Left ventricle myocardium superior (tissue), 1 donor: ENCODE data around the gene AMER1. TPM values are rescaled to one million over a fixed set of nuclear protein-coding genes. Genes with fewer than 3 reads are reported as not detected.

Source experiments
- ATAC-seq: fragments of 200-7000 bp; cut with Tn5 transposase; one replicate; pipeline ENCODE4 v1.9.1; 2020; ENCODE audit warnings: mild to moderate bottlenecking, moderate library complexity
- DNase-seq: peaks from one replicate; pipeline ENCODE4 v3.0.0-alpha.2; 2020
- intact Hi-C: fragments of 100-400 bp; cut with micrococcal nuclease; formaldehyde crosslinking; loops from one replicate; pipeline ENCODE4 v1.11.0; 2022
- total RNA-seq: library from RNA; stranded (reverse); fragmentation: NEBNext Ultra II Directional; extraction: Animal tissue kit (Norgen Biotek cat#: 25700); gene quantifications from one replicate; pipeline ENCODE4 v1.2.1, GENCODE V29; 2021
- donor health status: DM: no; HTN: yes; CAD: no; lungs with severe emphysema.

AMER1 gene
- total RNA-seq, 1 donor from 2014 or later: 4.4 TPM

DNA sequence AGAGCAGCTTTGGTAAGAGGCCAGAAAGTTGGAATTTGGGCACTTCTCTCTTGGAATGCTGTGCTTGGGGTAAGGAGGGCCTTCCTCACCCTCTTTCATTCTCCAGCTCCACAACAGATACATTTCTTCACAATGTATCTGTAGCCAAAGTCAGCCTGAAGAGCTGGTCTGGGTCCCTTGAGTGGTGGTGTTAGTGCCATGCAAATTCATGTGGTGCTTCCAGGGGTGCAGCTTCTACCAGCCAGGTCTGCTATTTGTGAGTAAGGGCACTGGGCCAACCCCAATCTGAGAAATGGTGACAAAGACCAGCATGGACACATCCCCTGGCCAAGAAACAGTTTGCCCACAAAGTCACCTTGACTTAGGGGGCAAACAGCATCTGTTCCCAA is 17.8 kb downstream of the AMER1 start:
- intact Hi-C loops: no loop called here
- peak; percentile 35 for ATAC-seq
- no peak for DNase-seq

DNA sequence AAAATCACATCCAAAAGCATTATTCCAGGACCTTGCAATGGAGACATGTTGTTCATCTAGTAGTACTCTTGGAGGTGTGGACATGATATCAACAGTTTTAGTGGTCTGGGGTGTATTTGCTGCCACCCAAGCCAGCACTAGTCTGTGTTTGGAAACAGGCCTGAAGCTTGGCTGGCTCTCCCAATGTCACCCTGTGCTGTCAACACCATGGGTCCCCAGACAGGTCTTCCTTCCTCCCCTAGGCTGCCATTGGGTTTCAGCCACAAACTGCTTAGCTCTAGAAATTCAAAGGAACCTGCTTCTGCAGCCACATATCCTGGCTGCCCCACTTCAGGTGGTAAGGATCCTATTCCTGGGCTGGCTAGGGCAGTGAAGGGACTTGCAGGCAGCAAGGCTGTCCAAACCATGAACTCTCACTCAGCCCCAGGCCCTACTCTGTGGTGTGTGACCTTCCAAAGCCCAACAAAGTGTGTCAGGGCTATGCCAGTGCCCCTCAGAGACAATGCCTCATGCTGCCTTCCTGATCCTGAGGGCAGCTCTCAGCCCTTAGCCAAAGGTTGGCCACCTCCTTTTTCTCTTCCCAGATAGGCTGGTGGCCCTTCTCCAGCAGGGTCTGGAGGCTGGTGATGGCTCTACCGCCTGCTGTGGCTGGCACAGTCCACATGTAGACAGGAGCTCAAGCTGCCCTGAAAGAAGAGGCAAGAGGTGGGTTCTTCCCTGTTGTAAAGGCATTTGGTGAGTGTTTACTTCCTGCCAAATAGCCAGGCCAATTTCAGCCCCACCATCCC is 18.3 kb downstream of the AMER1 start:
- DNase-seq (peak; percentile 58), ATAC-seq (peak; percentile 98)
- intact Hi-C loops: no loop called here

DNA sequence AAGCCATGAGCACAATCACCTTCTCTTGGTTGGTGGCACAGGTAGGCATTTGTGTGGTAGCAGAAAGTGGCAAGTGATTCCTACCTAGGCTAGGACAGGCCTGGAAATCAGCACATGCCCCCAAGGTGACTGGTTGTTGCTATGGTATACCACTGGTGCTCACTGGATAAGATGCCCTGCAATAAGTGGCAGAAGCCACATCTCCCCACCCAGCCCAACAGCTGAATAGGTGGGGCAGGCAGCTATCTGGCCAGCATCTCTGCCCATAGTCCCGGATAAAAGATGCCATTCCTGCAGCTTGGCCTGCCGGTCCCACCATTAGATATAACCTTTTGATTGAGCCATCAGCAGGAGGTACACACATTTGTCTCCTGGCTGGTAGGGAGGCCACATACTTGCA is 21.1 kb downstream of the AMER1 start:
- ATAC-seq: no peak
- intact Hi-C loops: no loop called here
- no peak for DNase-seq

DNA sequence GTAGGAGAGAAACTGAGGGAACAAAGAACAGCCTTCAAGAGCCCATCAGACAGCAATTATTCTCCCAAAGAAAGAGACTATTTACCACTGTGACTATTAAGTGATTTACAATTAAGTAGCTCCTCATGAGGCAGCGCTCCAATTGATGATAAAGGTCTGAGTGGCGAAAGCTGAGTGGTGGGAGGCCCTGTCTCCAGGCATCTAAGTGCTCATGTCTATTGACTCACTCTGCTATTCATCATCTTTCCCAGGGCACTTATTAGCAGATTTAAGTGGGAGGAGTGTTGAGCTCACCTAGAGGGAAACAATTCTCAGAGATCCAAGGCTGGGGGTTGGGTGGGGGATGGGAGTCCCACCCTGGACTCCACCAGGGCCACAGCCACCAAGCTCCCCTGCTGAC is 23.3 kb downstream of the AMER1 start:
- intact Hi-C loops: no loop called here
- no peak for DNase-seq
- ATAC-seq: no peak

DNA sequence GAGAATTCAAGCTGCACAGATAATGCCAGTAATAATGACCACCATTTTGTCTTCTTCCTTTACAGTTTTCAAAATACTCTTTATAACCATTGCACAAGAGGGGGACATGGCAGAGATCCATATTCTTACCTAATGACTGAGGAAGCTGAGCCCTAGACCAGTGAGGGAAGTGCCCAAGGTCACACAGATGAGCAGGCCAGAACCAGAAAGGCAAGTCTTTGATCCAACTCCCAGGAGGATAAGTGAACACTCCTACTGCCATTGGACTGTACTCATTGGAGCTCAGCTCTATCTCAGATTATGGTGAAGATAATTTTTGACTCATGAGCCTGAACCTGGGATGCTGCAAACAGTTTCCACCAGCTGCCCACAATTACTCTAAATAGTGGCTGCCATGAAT is 28.6 kb downstream of the AMER1 start:
- ATAC-seq: no peak
- intact Hi-C loops: no loop called here
- no peak for DNase-seq

DNA sequence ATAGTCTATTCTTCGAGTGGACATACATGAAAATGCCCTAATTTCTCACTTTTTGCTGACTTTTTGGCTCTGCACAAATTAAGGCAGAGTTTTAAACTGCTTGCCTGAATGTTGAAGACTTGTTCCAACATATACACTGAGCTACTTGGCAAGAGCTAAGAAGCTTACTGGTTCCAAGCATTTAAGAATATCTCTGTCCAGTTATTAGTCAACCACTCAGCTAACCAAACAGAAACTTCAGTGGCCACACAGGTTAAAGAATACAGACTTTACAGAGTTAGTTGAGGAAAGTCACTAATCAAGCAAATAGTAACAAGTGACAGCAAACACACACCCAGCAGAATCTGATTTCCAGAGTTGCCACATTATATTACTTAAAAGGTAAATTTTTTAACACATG is 35.5 kb downstream of the AMER1 start:
- ATAC-seq: no peak
- intact Hi-C loops: no loop called here
- DNase-seq: no peak

DNA sequence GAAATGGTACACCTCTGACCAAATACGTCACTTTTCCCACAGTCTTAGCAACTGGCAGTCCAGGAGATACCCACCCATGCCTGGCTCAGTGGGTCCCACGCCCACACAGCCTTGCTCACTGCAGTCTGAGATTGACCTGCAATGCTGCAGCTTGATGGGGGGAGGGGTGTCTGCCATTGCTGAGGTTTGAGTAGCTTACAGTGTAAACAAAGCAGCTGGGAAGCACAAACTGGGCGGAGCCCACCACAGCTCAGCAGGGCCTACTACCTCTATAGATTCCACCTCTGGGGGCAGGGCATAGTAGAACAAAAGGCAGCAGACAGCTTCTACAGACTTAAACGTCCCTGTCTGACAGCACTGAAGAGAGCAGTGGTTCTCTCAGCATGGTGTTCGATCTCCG is 52.7 kb downstream of the AMER1 start:
- no peak for ATAC-seq
- intact Hi-C loops: no loop called here
- no peak for DNase-seq

DNA sequence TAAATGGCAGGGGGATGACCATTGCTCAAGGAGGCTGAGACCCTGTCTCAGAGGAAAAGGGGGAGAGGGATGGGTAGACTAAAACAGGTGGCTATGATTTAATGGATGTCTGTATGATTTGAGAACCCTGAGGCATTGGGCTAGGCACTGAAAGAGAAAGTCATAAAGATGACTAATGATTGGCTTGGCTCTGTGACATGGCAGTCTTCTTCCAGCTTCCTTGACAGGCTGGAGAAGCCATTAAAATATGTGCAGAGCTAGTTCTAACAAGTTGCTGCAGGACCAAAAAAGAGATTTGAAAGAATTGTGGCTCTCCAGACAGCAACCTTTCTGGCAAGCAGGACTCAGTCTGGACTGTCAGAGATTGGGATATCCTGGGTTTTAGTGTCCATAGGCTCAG is 53.6 kb downstream of the AMER1 start:
- no peak for ATAC-seq
- intact Hi-C loops: no loop called here
- no peak for DNase-seq

DNA sequence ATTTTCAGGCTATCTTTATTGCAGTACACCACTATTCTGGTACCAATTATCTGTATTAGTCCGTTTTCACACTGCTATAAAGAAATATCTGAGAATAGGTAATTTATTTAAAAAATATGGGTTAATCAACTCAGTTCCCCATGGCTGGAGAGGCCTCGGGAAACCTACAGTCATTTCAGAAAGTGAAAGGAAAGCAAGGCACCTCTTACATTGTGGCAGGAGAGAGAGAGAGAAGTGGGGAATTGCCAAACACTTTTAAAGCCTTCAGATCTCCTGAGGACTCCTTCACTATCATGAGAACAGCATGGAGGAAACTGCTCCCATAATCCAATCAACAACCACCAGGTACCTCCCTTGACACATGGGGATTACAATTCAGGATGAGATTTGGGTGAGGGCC is 54.7 kb downstream of the AMER1 start:
- intact Hi-C loops: no loop called here
- ATAC-seq: no peak
- DNase-seq: no peak

Other genes starting within 250 kb of the AMER1 start
- gene ASB12, start 24.9 kb upstream of the AMER1 start, total RNA-seq: 3.0 TPM
- 0.17 TPM for gene MTMR8, start 189.7 kb upstream of the AMER1 start, total RNA-seq